Keratinocyte (primary cell): ENCODE data around the gene ENTHD1. TPM values are rescaled to one million over a fixed set of nuclear protein-coding genes. Genes with fewer than 3 reads are reported as not detected.
"Not testable (repeated sequence)": the region's sequence is repeated elsewhere in the genome, so short reads cannot be mapped to it uniquely, and the experiment has no call there.

Experiments
- DNase-seq: peaks from one replicate; pipeline ENCODE4 v3.0.0-alpha.2; 2011; ENCODE audit warnings: low read depth, missing footprints, low spot score
- FAIRE-seq: peaks from 2 replicates; lab custom pipeline; 2011; peaks lifted over from hg19 to GRCh38; lab: Jason Lieb, UNC
- H2AFZ ChIP-seq: 2 replicates; pipeline ENCODE4 v1.6.0; 2012; ENCODE audit warnings: low read length, control low read depth, inconsistent platforms; ENCODE audit not compliant: control insufficient read depth
- H3K27ac ChIP-seq: 2 replicates; pipeline ENCODE4 v1.5.1; 2011; ENCODE audit warnings: low read length; ENCODE audit not compliant: control insufficient read depth, insufficient read depth
- H3K27me3 ChIP-seq: 3 replicates; pipeline ENCODE4 v1.6.0; 2011; ENCODE audit warnings: low read length; ENCODE audit not compliant: control insufficient read depth, insufficient read depth; ENCODE audit errors: extremely low read depth
- H3K36me3 ChIP-seq, 2 experiments: 2 replicates in 1 of 2; 3 replicates in 1 of 2; pipeline ENCODE4 v1.5.1; 2011; ENCODE audit warnings: low read length in 2 of 2, mild to moderate bottlenecking in 1 of 2; ENCODE audit not compliant: control insufficient read depth in 2 of 2, insufficient read depth in 2 of 2; ENCODE audit errors: extremely low read depth in 1 of 2
- H3K4me1 ChIP-seq: 3 replicates; pipeline ENCODE4 v1.5.1; 2011; ENCODE audit warnings: low read length; ENCODE audit not compliant: control insufficient read depth, insufficient read depth; ENCODE audit errors: extremely low read depth
- H3K4me2 ChIP-seq: 3 replicates; pipeline ENCODE4 v1.6.0; 2011; ENCODE audit warnings: low read depth, low read length; ENCODE audit not compliant: control insufficient read depth, insufficient read depth; ENCODE audit errors: extremely low read depth
- H3K4me3 ChIP-seq, 3 experiments: fragments of 200-600 bp in 1 of 3; sonication (generic) in 1 of 3; 2 replicates in 2 of 3; 3 replicates in 1 of 3; pipeline ENCODE4 v1.5.1; 2011 to 2016; ENCODE audit warnings: low read length in 3 of 3, mild to moderate bottlenecking in 3 of 3, control low read depth in 2 of 3, inconsistent platforms in 1 of 3, low read depth in 1 of 3, mixed read lengths in 1 of 3, mixed run types in 1 of 3, moderate library complexity in 1 of 3; ENCODE audit not compliant: control insufficient read depth in 2 of 3, insufficient read depth in 2 of 3; ENCODE audit errors: extremely low read depth in 1 of 3
- H3K79me2 ChIP-seq: 2 replicates; pipeline ENCODE4 v1.6.0; 2012; ENCODE audit warnings: low read length; ENCODE audit not compliant: control insufficient read depth, insufficient read depth
- H3K9ac ChIP-seq: 3 replicates; pipeline ENCODE4 v1.6.0; 2011; ENCODE audit warnings: low read length; ENCODE audit not compliant: control insufficient read depth, insufficient read depth; ENCODE audit errors: extremely low read depth
- H3K9me1 ChIP-seq: 3 replicates; pipeline ENCODE4 v1.6.0; 2011; ENCODE audit warnings: low read length; ENCODE audit not compliant: control insufficient read depth, insufficient read depth; ENCODE audit errors: extremely low read depth
- H3K9me3 ChIP-seq: 2 replicates; pipeline ENCODE4 v1.5.1; 2012; ENCODE audit warnings: low read depth, low read length; ENCODE audit not compliant: control insufficient read depth
- H4K20me1 ChIP-seq: 3 replicates; pipeline ENCODE4 v1.6.0; 2011; ENCODE audit warnings: low read length; ENCODE audit not compliant: control insufficient read depth, insufficient read depth; ENCODE audit errors: extremely low read depth
- CTCF ChIP-seq, 3 experiments: IDR thresholded peaks in 1 of 3; conservative IDR thresholded peaks in 1 of 3; optimal IDR thresholded peaks in 1 of 3; 2 replicates in 2 of 3; 3 replicates in 1 of 3; pipeline versions ENCODE3 to v1.5.1; 2011; ENCODE audit warnings: low read length in 3 of 3, mild to moderate bottlenecking in 3 of 3, moderate library complexity in 2 of 3, control low read depth in 1 of 3, inconsistent platforms in 1 of 3; ENCODE audit not compliant: insufficient read depth in 2 of 3; ENCODE audit errors: extremely low read depth in 1 of 3
- EZH2 ChIP-seq: IDR thresholded peaks from one replicate; pipeline ENCODE4 v1.6.1; 2012; ENCODE audit warnings: inconsistent platforms, mild to moderate bottlenecking, low read length, moderate library complexity
- dilution Hi-C: fragments of 300-500 bp; cut with MboI; formaldehyde crosslinking; loops from one replicate; pipeline ENCODE4 v1.7.0; 2020; ENCODE audit warnings: low sequenced_read_pairs; ENCODE audit not compliant: extremely low pct_ligation_motif_present
- polyA plus RNA-seq, 5 experiments: library from polyadenylated mRNA; depleted of rRNA in 3 of 5; stranded (reverse) in 3 of 5; stranded (forward) in 1 of 5; unstranded in 1 of 5; fragments of >200 nt; gene quantifications; 1 replicate in 1 of 5; 2 replicates in 3 of 5; 3 replicates in 1 of 5; pipeline versions ENCODE4 v1.2.1 to v1.2.3, GENCODE V29; 2011 to 2012; ENCODE audit warnings: missing spikeins in 2 of 5, low read depth in 1 of 5, low replicate concordance in 1 of 5

Gene ENTHD1
- polyA plus RNA-seq, 1 donor (not counting 4 experiments of a cell fraction or from before 2014, with no cell fraction given): not detected

DNA sequence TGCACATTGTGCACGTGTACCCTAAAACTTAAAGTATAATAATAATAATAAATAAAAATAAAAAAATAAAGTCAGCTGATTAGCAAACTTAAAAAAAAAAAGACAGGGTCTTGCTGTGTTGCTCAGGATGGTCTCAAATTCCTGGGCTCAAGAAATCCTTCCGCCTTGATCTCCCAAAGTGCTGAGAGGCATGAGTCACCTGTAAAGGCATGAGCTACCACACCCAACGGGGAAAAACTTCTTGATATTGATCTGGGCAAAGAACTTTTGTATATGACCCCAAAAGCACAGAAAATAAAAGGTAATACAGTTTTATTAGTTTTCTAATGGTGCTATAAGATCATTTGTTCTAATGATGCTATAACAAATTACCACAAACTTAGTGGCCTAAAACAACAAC, 46.1 kb downstream of the ENTHD1 start:
- DNase-seq (no peak), FAIRE-seq (no peak)
- Histone ChIP-seq H2AFZ (no peak overlapping the region), H3K79me2 (no peaks in the 10 kb centered on the region), H3K9ac (no peak overlapping the region), H3K4me1 (no peaks in the 10 kb centered on the region), H3K27me3 (peaks cover 4% of the 10 kb centered on the region), H3K27ac (no peak overlapping the region), H3K36me3 (no peaks in the 10 kb centered on the region), H3K9me3 (no peaks in the 10 kb centered on the region), H3K4me3 (no peak overlapping the region), H3K9me1 (no peaks in the 10 kb centered on the region), H4K20me1 (no peaks in the 10 kb centered on the region), H3K4me2 (no peak overlapping the region)
- dilution Hi-C loops: no loop called here
- TF ChIP-seq CTCF (optimal IDR thresholded peaks at IDR 0.05 in 1 of 3, IDR thresholded peaks at IDR 0.05 in 1 of 3, conservative IDR thresholded peaks at IDR 0.05 in 1 of 3; ENCODE audit: extremely low read depth in 1 of 3, insufficient read depth in 2 of 3, low read length in 3 of 3): no peak
- no peak for TF ChIP-seq EZH2

- H3K27ac ChIP-seq, H3K4me3 ChIP-seq, H3K27me3 ChIP-seq, H3K9me3 ChIP-seq, H2AFZ ChIP-seq, dilution Hi-C loops, FAIRE-seq, H3K4me1 ChIP-seq, H3K9me1 ChIP-seq, H3K36me3 ChIP-seq, H4K20me1 ChIP-seq, H3K79me2 ChIP-seq, H3K9ac ChIP-seq, DNase-seq, H3K4me2 ChIP-seq: not testable (repeated sequence)
Observed at GRCh38 chr22:39846539-39846938, 47.0 kb downstream of the ENTHD1 start.

DNA sequence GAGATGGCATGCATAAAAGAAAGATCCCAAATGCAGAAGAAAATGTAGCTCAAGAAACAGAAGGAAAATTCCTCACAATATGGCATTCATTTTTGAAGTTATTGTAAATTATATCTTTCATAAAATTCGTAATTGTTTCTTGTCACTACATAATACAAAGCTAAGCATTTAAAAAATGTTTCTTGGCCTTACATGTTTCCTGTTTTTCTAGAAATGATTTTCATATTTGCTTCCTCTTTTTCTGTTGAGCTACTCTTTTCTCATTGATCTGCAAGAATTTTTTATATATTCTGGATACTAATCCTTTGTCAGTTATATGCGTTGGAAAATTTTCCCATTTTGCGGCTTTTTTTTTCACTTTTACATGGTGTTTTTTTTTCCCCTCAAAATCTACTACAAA, 48.0 kb downstream of the ENTHD1 start:
- Histone ChIP-seq H3K9me1 (no peaks in the 10 kb centered on the region), H3K9me3 (no peaks in the 10 kb centered on the region), H3K4me2 (no peak overlapping the region), H2AFZ (no peak overlapping the region), H3K4me1 (no peaks in the 10 kb centered on the region), H3K79me2 (no peaks in the 10 kb centered on the region), H3K27ac (no peak overlapping the region), H3K36me3 (no peaks in the 10 kb centered on the region), H3K27me3 (peaks cover 4% of the 10 kb centered on the region), H3K9ac (no peak overlapping the region), H4K20me1 (no peaks in the 10 kb centered on the region), H3K4me3 (no peak overlapping the region)
- TF ChIP-seq EZH2: no peak
- TF ChIP-seq CTCF (optimal IDR thresholded peaks at IDR 0.05 in 1 of 3, IDR thresholded peaks at IDR 0.05 in 1 of 3, conservative IDR thresholded peaks at IDR 0.05 in 1 of 3; ENCODE audit: extremely low read depth in 1 of 3, insufficient read depth in 2 of 3, low read length in 3 of 3): no peak
- no peak for FAIRE-seq
- no peak for DNase-seq
- dilution Hi-C loops: no loop called here
